Uterus (tissue), 2 donors: ENCODE data around the gene ZNF205.
"Not testable (repeated sequence)": the region's sequence is repeated elsewhere in the genome, so short reads cannot be mapped to it uniquely, and the experiment has no call there.

Experiments used
- POLR2A ChIP-seq, 2 donors: fragments of 450-650 bp; IDR thresholded peaks; one replicate each; pipeline ENCODE4 v1.6.1; 2016; ENCODE audit warnings: antibody characterized with exemption in 2 of 2, mild to moderate bottlenecking in 1 of 2, moderate library complexity in 1 of 2
- TF ChIP-seq, protein P1 (sequence below), 4 experiments: fragments of 200-600 bp in 2 of 4; fragments of 450-650 bp in 2 of 4; sonication (generic) in 2 of 4; IDR thresholded peaks; one replicate each; pipeline ENCODE4 v1.5.1; 2016 to 2019; ENCODE audit warnings: antibody characterized with exemption in 4 of 4, mild to moderate bottlenecking in 2 of 4, moderate library complexity in 1 of 4

DNA sequence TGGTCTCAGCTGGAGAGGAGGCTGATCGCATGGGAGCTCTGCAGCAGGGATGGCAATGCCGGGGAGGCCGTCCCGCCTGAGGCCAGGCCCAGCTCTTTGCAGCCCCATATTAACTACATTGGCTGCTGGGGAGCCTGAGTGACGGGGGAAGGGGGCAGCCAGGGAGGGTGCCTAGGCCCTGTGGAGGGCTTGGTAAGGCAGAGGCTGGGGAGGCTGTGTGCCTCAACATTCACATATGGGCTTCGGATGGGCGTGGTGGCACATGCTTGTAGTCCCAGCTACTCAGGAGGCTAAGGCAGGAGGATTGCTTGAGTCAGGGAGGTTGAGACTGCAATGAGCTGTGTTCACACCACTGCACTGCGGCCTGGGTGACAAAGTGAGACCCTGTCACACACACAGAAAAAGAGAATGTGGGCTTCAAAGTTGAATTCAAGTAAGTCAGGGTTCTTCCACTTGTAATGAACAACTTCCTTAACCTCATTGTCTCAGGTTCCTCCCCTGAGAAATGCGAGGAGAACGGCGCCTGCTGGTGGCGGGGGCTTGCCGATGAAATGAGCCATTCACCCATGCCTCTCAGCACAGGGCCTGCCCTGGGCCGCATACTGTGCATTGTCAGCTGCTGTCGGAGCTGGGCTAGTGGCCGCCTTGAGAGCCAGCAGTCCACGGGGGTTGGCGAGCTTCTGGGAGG lies 39.7 kb upstream of the ZNF205 start:
- TF ChIP-seq, protein P1, sequence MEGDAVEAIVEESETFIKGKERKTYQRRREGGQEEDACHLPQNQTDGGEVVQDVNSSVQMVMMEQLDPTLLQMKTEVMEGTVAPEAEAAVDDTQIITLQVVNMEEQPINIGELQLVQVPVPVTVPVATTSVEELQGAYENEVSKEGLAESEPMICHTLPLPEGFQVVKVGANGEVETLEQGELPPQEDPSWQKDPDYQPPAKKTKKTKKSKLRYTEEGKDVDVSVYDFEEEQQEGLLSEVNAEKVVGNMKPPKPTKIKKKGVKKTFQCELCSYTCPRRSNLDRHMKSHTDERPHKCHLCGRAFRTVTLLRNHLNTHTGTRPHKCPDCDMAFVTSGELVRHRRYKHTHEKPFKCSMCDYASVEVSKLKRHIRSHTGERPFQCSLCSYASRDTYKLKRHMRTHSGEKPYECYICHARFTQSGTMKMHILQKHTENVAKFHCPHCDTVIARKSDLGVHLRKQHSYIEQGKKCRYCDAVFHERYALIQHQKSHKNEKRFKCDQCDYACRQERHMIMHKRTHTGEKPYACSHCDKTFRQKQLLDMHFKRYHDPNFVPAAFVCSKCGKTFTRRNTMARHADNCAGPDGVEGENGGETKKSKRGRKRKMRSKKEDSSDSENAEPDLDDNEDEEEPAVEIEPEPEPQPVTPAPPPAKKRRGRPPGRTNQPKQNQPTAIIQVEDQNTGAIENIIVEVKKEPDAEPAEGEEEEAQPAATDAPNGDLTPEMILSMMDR (IDR thresholded peaks at IDR 0.05), result not testable (repeated sequence)
- TF ChIP-seq POLR2A (IDR thresholded peaks at IDR 0.05), result not testable (repeated sequence)
